ENCODE results near the gene ARHGAP26.

DNA sequence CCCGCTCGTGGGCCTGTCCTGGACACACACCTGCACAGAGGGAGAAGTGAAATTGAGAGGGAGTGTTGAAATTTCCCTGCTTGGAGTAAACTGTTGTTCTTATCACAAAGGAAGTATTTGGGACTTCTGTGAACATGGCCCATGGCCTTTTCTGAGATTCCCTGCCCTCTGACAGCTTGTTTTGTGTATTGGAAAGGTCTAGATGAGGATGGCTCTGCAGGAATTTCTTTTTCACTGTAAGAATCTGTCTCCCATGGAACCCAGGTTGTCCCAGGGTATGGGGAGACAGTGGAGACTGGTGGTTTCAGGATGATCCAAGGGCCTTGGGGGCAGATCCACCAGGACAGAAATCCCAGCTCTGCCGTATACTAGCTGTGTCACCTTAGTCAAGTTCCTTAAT is 121.8 kb downstream of the ARHGAP26 start:
- TF ChIP-seq POLR2A (IDR thresholded peaks at IDR 0.05): no peak
- TF ChIP-seq, protein P1, sequence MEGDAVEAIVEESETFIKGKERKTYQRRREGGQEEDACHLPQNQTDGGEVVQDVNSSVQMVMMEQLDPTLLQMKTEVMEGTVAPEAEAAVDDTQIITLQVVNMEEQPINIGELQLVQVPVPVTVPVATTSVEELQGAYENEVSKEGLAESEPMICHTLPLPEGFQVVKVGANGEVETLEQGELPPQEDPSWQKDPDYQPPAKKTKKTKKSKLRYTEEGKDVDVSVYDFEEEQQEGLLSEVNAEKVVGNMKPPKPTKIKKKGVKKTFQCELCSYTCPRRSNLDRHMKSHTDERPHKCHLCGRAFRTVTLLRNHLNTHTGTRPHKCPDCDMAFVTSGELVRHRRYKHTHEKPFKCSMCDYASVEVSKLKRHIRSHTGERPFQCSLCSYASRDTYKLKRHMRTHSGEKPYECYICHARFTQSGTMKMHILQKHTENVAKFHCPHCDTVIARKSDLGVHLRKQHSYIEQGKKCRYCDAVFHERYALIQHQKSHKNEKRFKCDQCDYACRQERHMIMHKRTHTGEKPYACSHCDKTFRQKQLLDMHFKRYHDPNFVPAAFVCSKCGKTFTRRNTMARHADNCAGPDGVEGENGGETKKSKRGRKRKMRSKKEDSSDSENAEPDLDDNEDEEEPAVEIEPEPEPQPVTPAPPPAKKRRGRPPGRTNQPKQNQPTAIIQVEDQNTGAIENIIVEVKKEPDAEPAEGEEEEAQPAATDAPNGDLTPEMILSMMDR (IDR thresholded peaks at IDR 0.05): no peak
